Osteoblast (primary cell): Measurements from ENCODE around the gene RGS14. TPM values are rescaled to one million over a fixed set of nuclear protein-coding genes. Genes with fewer than 3 reads are reported as not detected.
A peak's percentile ranks its signal among the peaks of the same experiment; 100 is the strongest.

Experiments used
- DNase-seq: peaks from one replicate; pipeline ENCODE4 v3.0.0; 2011; ENCODE audit warnings: low spot score, mixed read lengths; ENCODE audit not compliant: insufficient read length; ENCODE audit errors: missing footprints
- H2AFZ ChIP-seq: 2 replicates; pipeline ENCODE4 v1.6.0; 2011; ENCODE audit warnings: mild to moderate bottlenecking, low read length
- H3K27ac ChIP-seq: 2 replicates; pipeline ENCODE4 v1.5.1; 2011; ENCODE audit warnings: mild to moderate bottlenecking, low read depth, low read length, moderate library complexity
- H3K27me3 ChIP-seq: 2 replicates; pipeline ENCODE4 v1.6.0; 2012; ENCODE audit warnings: mild to moderate bottlenecking, control low read depth, inconsistent platforms, low read length, moderate library complexity; ENCODE audit not compliant: insufficient read depth
- H3K36me3 ChIP-seq: 2 replicates; pipeline ENCODE4 v1.5.1; 2011; ENCODE audit warnings: mild to moderate bottlenecking, low read length, control low read depth, moderate library complexity; ENCODE audit not compliant: insufficient read depth
- H3K4me1 ChIP-seq: 2 replicates; pipeline ENCODE4 v1.5.1; 2011; ENCODE audit warnings: mild to moderate bottlenecking, low read length, control low read depth, moderate library complexity; ENCODE audit not compliant: insufficient read depth
- H3K4me2 ChIP-seq: 2 replicates; pipeline ENCODE4 v1.6.0; 2011; ENCODE audit warnings: mild to moderate bottlenecking, low read length; ENCODE audit not compliant: insufficient read depth
- H3K4me3 ChIP-seq: fragments of 200-600 bp; sonication (generic); 3 replicates; pipeline ENCODE4 v1.5.1; 2012; ENCODE audit warnings: mild to moderate bottlenecking, low read length, inconsistent platforms; ENCODE audit not compliant: insufficient read depth
- H3K79me2 ChIP-seq: 2 replicates; pipeline ENCODE4 v1.6.0; 2012; ENCODE audit warnings: mild to moderate bottlenecking, low read length, control low read depth, inconsistent platforms; ENCODE audit not compliant: insufficient read depth
- H3K9me3 ChIP-seq: 2 replicates; pipeline ENCODE4 v1.5.1; 2011; ENCODE audit warnings: low read depth, low read length, control low read depth
- H4K20me1 ChIP-seq: 2 replicates; pipeline ENCODE4 v1.6.0; 2012; ENCODE audit warnings: mild to moderate bottlenecking, low read length, control low read depth; ENCODE audit not compliant: insufficient read depth
- total RNA-seq: library from RNA; depleted of rRNA; stranded (reverse); fragments of >200 nt; gene quantifications from 2 replicates; pipeline ENCODE4 v1.2.3, GENCODE V29; 2012
- TF ChIP-seq, protein P1 (sequence below): IDR thresholded peaks from 2 replicates; pipeline ENCODE4 v1.5.1; 2011; ENCODE audit warnings: mild to moderate bottlenecking, low read depth, low read length, moderate library complexity; ENCODE audit errors: extremely low read depth

RGS14 gene
- total RNA-seq, 1 donor, result 9.4 TPM

DNA sequence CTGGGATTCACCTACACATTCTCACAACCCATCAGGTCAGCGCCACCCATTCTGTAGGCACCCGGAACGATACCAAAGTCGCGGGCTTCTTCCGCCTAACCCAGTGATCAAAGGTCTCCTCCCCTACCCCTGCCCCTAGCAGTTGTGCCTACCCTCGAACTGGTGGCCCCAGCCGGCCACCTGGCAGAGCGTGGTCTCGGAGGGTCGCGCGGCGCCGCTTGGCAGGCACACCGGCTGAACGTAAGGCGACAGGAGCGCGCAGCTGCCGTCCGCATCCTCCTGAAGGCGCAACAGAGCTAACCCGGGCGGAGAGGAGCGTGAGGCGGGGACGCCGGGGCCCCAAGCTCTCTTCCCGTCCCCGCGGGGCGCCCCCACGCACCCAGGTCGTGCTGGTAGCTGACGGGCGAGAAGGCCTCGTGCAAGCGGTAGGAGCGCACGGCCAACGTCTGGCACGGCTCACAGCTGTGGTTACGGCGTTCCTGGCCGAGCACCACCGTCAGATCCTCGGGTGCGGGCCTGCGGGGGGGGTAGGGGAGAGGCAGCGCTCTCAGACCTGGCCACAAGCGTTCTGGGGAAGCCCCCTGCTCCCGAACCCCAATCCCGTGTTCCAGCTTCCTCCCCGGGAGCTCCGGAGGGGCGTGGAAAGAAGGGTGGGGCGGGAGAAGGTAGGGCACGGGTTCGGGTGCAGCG lies 45.5 kb downstream of the RGS14 start:
- Histone ChIP-seq H4K20me1 (no peaks in the 10 kb centered on the region), H3K79me2 (no peaks in the 10 kb centered on the region), H3K4me3 (peak overlapping the region; percentile 73), H3K27me3 (peaks cover 58% of the 10 kb centered on the region), H2AFZ (peak overlapping the region; percentile 92), H3K4me1 (peaks cover 14% of the 10 kb centered on the region), H3K36me3 (no peaks in the 10 kb centered on the region), H3K9me3 (no peaks in the 10 kb centered on the region), H3K4me2 (peak overlapping the region; percentile 92), H3K27ac (no peak overlapping the region)
- TF ChIP-seq, protein P1, sequence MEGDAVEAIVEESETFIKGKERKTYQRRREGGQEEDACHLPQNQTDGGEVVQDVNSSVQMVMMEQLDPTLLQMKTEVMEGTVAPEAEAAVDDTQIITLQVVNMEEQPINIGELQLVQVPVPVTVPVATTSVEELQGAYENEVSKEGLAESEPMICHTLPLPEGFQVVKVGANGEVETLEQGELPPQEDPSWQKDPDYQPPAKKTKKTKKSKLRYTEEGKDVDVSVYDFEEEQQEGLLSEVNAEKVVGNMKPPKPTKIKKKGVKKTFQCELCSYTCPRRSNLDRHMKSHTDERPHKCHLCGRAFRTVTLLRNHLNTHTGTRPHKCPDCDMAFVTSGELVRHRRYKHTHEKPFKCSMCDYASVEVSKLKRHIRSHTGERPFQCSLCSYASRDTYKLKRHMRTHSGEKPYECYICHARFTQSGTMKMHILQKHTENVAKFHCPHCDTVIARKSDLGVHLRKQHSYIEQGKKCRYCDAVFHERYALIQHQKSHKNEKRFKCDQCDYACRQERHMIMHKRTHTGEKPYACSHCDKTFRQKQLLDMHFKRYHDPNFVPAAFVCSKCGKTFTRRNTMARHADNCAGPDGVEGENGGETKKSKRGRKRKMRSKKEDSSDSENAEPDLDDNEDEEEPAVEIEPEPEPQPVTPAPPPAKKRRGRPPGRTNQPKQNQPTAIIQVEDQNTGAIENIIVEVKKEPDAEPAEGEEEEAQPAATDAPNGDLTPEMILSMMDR, result no peak
- no peak for DNase-seq

DNA sequence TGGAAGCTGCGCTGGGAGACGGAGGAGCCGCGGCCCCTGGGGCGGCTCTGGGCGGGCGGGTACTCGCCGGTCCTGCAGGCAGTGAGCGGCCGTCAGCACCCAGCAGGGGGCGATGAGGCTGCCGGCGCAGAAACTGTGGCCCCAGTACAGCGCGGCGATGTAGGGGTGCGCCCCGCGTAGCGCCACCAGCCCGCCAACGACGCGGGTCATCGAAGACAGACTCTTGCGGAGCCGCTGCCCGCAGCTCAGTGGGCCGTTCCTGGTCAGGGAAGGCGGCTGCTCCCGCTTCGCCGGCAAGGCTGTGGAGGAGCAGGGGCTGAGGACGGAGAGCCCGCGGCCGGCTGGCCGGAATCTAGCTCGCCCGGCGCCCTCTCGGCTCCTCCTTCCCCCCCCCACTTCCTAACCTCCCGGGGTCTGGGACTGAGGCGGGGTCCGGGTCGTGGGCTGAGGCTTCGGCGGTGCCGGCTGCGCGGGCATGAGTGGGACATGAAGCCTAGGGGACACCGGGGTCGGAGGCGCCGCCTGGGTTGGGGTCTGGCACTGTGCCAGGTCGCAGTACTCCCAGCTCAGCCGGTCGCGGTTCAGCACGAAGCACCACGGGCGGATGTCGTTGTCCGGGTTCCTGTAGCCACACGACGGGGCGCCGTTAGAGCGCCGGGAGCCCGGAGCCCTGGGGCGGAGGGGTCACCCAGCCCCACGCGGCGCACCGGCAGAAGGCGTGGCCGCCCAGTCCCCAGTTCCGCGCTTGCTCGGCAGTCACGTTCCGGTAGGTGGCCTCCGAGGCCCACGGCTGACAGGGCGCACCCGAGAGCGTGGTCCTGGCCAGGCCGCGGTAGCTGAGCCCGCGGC lies 46.3 kb downstream of the RGS14 start:
- Histone ChIP-seq H2AFZ (peak overlapping the region; percentile 92), H3K4me2 (peak overlapping the region; percentile 92), H3K9me3 (no peaks in the 10 kb centered on the region), H3K27me3 (peaks cover 60% of the 10 kb centered on the region), H3K27ac (no peak overlapping the region), H3K36me3 (no peaks in the 10 kb centered on the region), H4K20me1 (no peaks in the 10 kb centered on the region), H3K4me3 (peak overlapping the region; percentile 73), H3K4me1 (peaks cover 14% of the 10 kb centered on the region), H3K79me2 (no peaks in the 10 kb centered on the region)
- TF ChIP-seq, protein P1, result peak; percentile 59
- DNase-seq, result peak; percentile 99

DNA sequence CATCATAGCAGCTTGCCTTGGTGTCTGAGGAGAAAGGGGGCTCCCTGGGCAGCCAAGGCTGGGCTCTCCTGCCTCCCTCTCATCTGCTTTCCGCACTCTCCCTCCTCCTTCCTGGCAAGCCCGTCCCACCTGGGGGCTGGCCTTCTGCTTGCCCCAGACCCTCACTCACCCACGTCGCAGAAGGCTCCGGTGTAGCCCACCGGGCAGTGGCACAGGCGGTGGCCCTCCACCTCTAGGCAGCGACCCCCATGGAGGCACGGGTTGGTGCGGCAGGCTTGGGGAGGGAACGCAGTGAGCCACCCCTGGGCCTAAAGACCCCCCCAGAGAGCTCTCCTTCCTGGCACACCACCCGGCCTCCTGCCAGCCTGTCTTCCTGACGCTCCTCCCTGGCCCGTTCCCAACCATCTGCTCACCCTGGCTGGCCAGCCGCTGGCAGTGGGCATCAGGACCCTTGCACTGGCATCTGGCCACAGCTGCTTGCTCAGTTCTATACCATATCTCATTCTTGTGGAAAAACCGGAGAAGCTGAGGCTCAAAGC lies 47.0 kb downstream of the RGS14 start:
- TF ChIP-seq, protein P1, result no peak
- Histone ChIP-seq H3K9me3 (no peaks in the 10 kb centered on the region), H3K79me2 (no peaks in the 10 kb centered on the region), H3K36me3 (no peaks in the 10 kb centered on the region), H3K4me1 (peaks cover 14% of the 10 kb centered on the region), H4K20me1 (no peaks in the 10 kb centered on the region), H3K4me2 (peak overlapping the region; percentile 92), H2AFZ (peak overlapping the region; percentile 92), H3K27me3 (peaks cover 55% of the 10 kb centered on the region), H3K4me3 (peak overlapping the region; percentile 73), H3K27ac (no peak overlapping the region)
- peak; percentile 63 for DNase-seq

DNA sequence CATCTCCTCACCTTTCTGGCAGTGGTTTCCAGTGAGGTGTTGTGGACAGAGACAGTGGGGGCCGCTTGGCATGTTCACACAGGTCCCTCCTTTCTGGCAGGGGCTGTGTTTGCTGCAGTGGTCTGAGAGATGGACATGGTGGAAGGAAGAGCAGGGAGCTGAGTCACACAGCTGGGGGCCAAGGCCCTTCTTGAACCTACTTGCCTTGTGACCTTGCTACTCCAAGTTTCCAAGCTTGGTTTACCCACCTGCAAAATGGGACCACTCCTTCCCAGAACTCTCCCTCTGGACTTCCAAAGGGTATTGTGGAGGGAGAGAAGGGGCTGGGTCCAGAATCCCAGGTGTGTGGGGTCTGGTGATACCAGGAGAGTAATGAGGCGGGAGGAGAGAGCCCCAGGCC lies 47.6 kb downstream of the RGS14 start:
- peaks cover 49% of the 10 kb centered on the region for H3K27me3 ChIP-seq
- H3K27ac ChIP-seq, result no peak overlapping the region
- H3K79me2 ChIP-seq, result no peaks in the 10 kb centered on the region
- H3K4me3 ChIP-seq, result no peak overlapping the region
- H3K9me3 ChIP-seq, result no peaks in the 10 kb centered on the region
- H4K20me1 ChIP-seq, result no peaks in the 10 kb centered on the region
- peaks cover 14% of the 10 kb centered on the region for H3K4me1 ChIP-seq
- no peaks in the 10 kb centered on the region for H3K36me3 ChIP-seq
- H3K4me2 ChIP-seq, result no peak overlapping the region
- TF ChIP-seq, protein P1, result no peak
- H2AFZ ChIP-seq, result no peak overlapping the region
- DNase-seq, result peak; percentile 73
